Caco-2 (cell line): Measurements from ENCODE around the gene LRIG1. TPM values are rescaled to one million over a fixed set of nuclear protein-coding genes. Genes with fewer than 3 reads are reported as not detected.

Experiments
- BruUV-seq: library from RNA; stranded (reverse); fragments of 400-500 nt; replicated peaks from 2 replicates; lab custom pipeline; 2021; lab: Mats Ljungman, UMichigan
- CTCF ChIA-PET: fragments of 300-600 bp; sonication (Branson Sonifier 250); formaldehyde crosslinking; loops from one replicate; lab custom pipeline; 2022; ENCODE audit warnings: antibody characterized with exemption; lab: Charles Lee
- POLR2A ChIA-PET: fragments of 300-600 bp; sonication (Branson Sonifier 250); formaldehyde crosslinking; loops from one replicate; lab custom pipeline; 2022; ENCODE audit warnings: antibody characterized with exemption; lab: Charles Lee
- DNase-seq, 2 experiments: peaks; one replicate each; pipeline versions ENCODE4 v3.0.0 to v3.0.0-alpha.2; 2020 to 2022
- H3K27me3 ChIP-seq: replicated peaks from 2 replicates; pipeline ENCODE4 v1.6.0; 2011; ENCODE audit warnings: low read length; ENCODE audit not compliant: control insufficient read depth, insufficient read depth
- H3K36me3 ChIP-seq: 2 replicates; pipeline ENCODE4 v1.5.1; 2011; ENCODE audit warnings: low read length; ENCODE audit not compliant: control insufficient read depth, insufficient read depth
- H3K4me1 ChIP-seq: fragments of 250-450 bp; sonication (Bioruptor Pico); 2 replicates; pipeline ENCODE4 v1.5.1; 2020; ENCODE audit warnings: mild to moderate bottlenecking
- H3K4me3 ChIP-seq: 2 replicates; pipeline ENCODE4 v1.5.1; 2011; ENCODE audit warnings: low read depth, mild to moderate bottlenecking, control low read depth, low read length
- H3K9me3 ChIP-seq: fragments of 250-450 bp; sonication (Bioruptor Pico); 2 replicates; pipeline ENCODE4 v1.5.1; 2020; ENCODE audit warnings: mild to moderate bottlenecking, moderate library complexity
- H3K27ac Mint-ChIP-seq: one replicate; pipeline ENCODE4 v1.8.0; 2022; ENCODE audit warnings: mixed read lengths; ENCODE audit not compliant: unreplicated experiment
- H3K27me3 Mint-ChIP-seq: one replicate; pipeline ENCODE4 v1.8.0; 2022; ENCODE audit warnings: mixed read lengths; ENCODE audit not compliant: insufficient read depth, unreplicated experiment
- H3K36me3 Mint-ChIP-seq: one replicate; pipeline ENCODE4 v1.8.0; 2022; ENCODE audit warnings: mild to moderate bottlenecking, mixed read lengths; ENCODE audit not compliant: insufficient read depth, unreplicated experiment
- H3K4me1 Mint-ChIP-seq: one replicate; pipeline ENCODE4 v1.8.0; 2022; ENCODE audit warnings: low read depth, mixed read lengths; ENCODE audit not compliant: unreplicated experiment
- H3K4me3 Mint-ChIP-seq: one replicate; pipeline ENCODE4 v1.8.0; 2022; ENCODE audit warnings: mild to moderate bottlenecking, moderate library complexity, mixed read lengths; ENCODE audit not compliant: unreplicated experiment
- H3K9me3 Mint-ChIP-seq: one replicate; pipeline ENCODE4 v1.8.0; 2022; ENCODE audit warnings: mixed read lengths; ENCODE audit not compliant: unreplicated experiment
- CTCF ChIP-seq, 2 experiments: fragments of 200-600 bp in 1 of 2; IDR thresholded peaks; 1 replicate in 1 of 2; 2 replicates in 1 of 2; pipeline versions ENCODE4 v1.5.1 to v1.8.0; 2011 to 2022; ENCODE audit warnings: antibody characterized with exemption in 1 of 2, control low read depth in 1 of 2, inconsistent platforms in 1 of 2, low read depth in 1 of 2, low read length in 1 of 2, mild to moderate bottlenecking in 1 of 2, moderate library complexity in 1 of 2; ENCODE audit not compliant: insufficient read depth in 1 of 2, severe bottlenecking in 1 of 2, unreplicated experiment in 1 of 2
- intact Hi-C: fragments of 100-400 bp; cut with micrococcal nuclease; formaldehyde crosslinking; loops from one replicate; pipeline ENCODE4 v1.10.0; 2022; ENCODE audit not compliant: unreplicated experiment
- total RNA-seq: library from RNA; stranded (reverse); gene quantifications from 2 replicates; pipeline ENCODE4 v1.2.3, GENCODE V29; 2022

LRIG1 gene
- total RNA-seq, 1 experiment from 2014 or later, result 43.4 TPM

DNA sequence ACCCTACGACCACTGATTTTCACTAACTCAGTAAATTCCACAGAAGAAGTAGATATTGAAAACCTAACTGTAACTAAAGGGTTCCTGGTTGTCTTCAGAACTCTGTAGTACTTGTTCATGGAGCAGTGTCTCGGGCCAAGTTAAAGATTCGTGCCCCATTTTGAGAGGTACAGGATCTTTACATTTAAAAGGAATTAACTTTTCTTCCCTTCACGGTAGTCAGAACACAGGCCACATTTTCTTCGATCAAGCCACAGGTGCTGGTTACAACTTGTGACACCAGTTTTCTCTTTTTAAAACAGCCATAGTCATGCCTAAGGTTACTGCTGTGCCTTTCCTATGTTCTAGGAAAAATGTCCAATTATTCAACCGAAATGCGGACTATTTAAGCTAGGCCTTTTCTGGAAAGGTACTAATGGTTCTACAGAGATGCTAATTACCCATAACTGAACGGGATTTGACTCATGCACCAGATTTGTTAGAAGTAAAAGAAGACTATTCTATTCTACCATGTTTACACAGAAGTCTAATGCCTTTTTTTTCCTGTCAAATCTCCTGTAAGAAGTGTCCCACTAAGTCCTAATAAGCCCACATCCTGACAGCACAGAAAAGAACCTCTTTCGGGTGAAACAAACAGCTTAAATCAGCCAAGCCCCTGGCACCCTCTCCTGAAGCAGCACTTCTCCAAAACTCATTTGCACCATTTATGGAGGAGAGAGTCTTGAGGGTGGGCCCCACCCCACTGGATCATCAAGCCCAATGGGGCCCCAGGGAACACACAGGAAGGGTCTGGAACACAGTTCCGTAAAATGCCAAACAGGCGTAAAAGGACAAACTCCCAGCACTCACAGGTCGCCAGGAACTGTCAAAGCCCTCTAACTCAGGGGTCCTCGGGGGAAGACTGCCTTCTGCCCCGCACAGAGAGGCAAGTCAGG, 1.9 kb downstream of the LRIG1 start:
- intact Hi-C loops, result loop anchor here (2.0 kb wide), 1 partner anchor 144 kb away; no protein-coding TSS in a partner anchor
- POLR2A ChIA-PET, result interaction anchor here (0.7 kb wide), 1 partner anchor 16 kb away, joined by 3 read pairs; no protein-coding TSS in a partner anchor
- H3K4me3 Mint-ChIP-seq, result peak overlapping the region; percentile 91
- no peaks in the 10 kb centered on the region for H3K36me3 Mint-ChIP-seq
- no peak for DNase-seq
- no peaks in the 10 kb centered on the region for H3K9me3 Mint-ChIP-seq
- Histone ChIP-seq H3K4me3 (peak overlapping the region; percentile 98), H3K36me3 (no peaks in the 10 kb centered on the region), H3K27me3 (no peaks in the 10 kb centered on the region), H3K4me1 (peaks cover 42% of the 10 kb centered on the region), H3K9me3 (no peaks in the 10 kb centered on the region)
- CTCF ChIA-PET, result no interaction called here
- no peaks in the 10 kb centered on the region for H3K27me3 Mint-ChIP-seq
- H3K27ac Mint-ChIP-seq, result no peak overlapping the region
- TSS peak; percentile 19 for BruUV-seq
- no peak for TF ChIP-seq CTCF (IDR thresholded peaks at IDR 0.05; ENCODE audit: insufficient read depth in 1 of 2, low read depth in 1 of 2, low read length in 1 of 2, severe bottlenecking in 1 of 2, unreplicated experiment in 1 of 2)
- H3K4me1 Mint-ChIP-seq, result peaks cover 39% of the 10 kb centered on the region

- BruUV-seq, result no TSS peak
- H3K36me3 Mint-ChIP-seq, result no peaks in the 10 kb centered on the region
- no peak for DNase-seq
- peaks cover 49% of the 10 kb centered on the region for H3K4me1 ChIP-seq
- intact Hi-C loops, result loop anchor here (2.0 kb wide), 1 partner anchor 145 kb away; no protein-coding TSS in a partner anchor
- no peaks in the 10 kb centered on the region for H3K27me3 ChIP-seq
- CTCF ChIA-PET, result interaction anchor here (0.6 kb wide), 1 partner anchor 37 kb away, joined by 3 read pairs; no protein-coding TSS in a partner anchor
- no peak for TF ChIP-seq CTCF (IDR thresholded peaks at IDR 0.05; ENCODE audit: insufficient read depth in 1 of 2, low read depth in 1 of 2, low read length in 1 of 2, severe bottlenecking in 1 of 2, unreplicated experiment in 1 of 2)
- no peak overlapping the region for H3K27ac Mint-ChIP-seq
- no peaks in the 10 kb centered on the region for H3K9me3 Mint-ChIP-seq
- peak overlapping the region; percentile 91 for H3K4me3 Mint-ChIP-seq
- H3K9me3 ChIP-seq, result no peaks in the 10 kb centered on the region
- no peaks in the 10 kb centered on the region for H3K27me3 Mint-ChIP-seq
- H3K4me1 Mint-ChIP-seq, result peaks cover 41% of the 10 kb centered on the region
- peak overlapping the region; percentile 98 for H3K4me3 ChIP-seq
- H3K36me3 ChIP-seq, result no peaks in the 10 kb centered on the region
- POLR2A ChIA-PET, result interaction anchor here (0.7 kb wide), 1 partner anchor 15 kb away, joined by 3 read pairs; no protein-coding TSS in a partner anchor
These were observed 2.7 kb downstream of the LRIG1 start for GRCh38 chr3:66497985-66498671.
